ENCODE results near the gene RAP1B.

DNA sequence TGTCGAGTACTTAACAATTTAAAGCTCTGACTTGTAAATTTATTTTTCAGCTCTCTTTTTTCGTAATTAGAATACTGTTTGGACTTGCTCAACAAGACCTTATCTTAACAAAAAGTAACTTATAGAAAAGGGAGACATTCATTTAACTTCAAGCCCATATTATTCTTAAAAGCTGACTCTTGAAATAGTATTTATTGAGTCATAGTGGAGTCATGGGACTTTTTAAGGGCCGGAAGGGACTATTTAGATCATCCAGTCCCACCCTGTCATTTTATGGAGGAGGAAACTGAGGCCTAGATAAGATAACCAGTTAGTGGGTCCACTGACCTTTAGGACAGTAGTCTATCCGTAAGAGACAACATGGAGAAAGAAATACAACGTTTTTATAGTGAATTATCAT lies 1.5 kb downstream of the RAP1B start:
- TF ChIP-seq CTCF (IDR thresholded peaks at IDR 0.05) = no peak
- TF ChIP-seq POLR2A (IDR thresholded peaks at IDR 0.05) = no peak
- TF ChIP-seq POLR2AphosphoS5 (IDR thresholded peaks at IDR 0.05) = no peak
- TF ChIP-seq EP300 (IDR thresholded peaks at IDR 0.05; ENCODE audit: low read depth) = no peak
